Measurements from ENCODE around the gene GRIFIN.

The GRIFIN gene, protein sequence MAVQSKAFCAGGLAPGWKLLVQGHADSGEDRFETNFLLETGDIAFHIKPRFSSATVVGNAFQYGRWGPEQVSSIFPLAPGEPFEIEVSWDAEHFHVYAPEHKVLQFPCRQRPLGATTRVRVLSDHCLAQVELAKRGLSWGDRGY

DNA sequence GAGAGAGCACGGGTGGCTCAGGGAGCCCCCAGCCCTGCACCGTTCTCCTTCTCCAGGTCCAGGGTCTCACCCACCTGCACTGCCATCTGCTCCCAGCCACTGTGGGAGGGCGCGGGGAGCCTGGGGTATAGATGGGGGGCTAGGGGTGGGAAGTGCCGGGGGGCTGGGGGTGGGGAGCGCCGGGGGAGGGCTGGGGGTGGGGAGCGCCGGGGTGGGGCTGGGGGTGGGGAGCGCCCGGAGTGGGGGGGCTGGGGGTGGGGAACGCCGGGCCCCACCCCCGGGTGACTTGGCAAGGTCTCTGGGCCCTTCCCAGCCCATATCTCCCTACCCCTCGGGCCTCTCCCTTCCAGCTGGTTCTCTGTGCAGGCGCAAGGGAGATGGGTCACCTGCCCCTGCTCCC, at the start of gene GRIFIN:
GRIFIN (minus strand) TSS at position 101 of the 400 bp plus-strand sequence; CDS start at position 86, 15 bp downstream.
- DNase-seq (ENCODE audit: low read depth, low spot score) = no peak

DNA sequence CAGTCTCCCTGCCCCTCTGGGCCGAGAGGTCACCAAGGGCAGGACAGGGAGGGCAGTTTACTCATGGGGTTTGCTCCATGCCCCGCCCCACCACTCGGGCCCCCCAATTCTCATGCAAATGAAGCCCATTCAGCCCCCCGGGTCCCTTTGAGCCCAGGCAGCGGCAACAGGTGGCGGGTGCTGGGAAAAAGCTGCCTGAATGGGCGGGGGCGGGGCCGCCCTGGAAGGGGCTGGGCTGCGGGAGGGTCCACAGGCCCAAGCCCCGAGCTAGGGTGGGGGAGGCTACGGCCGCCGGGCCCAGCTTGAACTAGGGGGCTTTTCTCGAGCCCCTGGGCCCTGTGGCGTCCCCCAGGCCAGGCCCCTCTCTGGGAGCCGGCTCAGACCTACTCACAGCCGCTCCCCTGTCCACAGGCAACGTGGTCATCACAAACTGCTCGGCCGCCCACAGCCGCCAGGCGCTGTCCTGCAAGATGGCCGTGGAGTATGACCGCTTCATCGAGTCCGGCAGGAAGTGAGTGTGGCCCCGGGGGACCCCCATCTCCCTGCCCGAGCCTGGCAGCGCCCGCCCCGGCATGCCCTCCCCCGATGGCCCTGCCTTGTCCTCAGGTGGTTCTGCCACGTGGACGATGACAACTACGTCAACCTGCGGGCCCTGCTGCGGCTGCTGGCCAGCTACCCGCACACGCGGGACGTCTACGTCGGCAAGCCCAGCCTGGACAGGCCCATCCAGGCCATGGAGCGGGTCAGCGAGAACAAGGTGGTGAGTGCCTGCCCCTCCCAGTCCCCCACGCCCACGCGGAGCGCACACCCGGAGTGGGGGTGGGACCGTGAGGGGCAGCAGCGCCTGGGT, 48.8 kb upstream of the GRIFIN start:
- DNase-seq (ENCODE audit: low read depth, low spot score) = no peak

DNA sequence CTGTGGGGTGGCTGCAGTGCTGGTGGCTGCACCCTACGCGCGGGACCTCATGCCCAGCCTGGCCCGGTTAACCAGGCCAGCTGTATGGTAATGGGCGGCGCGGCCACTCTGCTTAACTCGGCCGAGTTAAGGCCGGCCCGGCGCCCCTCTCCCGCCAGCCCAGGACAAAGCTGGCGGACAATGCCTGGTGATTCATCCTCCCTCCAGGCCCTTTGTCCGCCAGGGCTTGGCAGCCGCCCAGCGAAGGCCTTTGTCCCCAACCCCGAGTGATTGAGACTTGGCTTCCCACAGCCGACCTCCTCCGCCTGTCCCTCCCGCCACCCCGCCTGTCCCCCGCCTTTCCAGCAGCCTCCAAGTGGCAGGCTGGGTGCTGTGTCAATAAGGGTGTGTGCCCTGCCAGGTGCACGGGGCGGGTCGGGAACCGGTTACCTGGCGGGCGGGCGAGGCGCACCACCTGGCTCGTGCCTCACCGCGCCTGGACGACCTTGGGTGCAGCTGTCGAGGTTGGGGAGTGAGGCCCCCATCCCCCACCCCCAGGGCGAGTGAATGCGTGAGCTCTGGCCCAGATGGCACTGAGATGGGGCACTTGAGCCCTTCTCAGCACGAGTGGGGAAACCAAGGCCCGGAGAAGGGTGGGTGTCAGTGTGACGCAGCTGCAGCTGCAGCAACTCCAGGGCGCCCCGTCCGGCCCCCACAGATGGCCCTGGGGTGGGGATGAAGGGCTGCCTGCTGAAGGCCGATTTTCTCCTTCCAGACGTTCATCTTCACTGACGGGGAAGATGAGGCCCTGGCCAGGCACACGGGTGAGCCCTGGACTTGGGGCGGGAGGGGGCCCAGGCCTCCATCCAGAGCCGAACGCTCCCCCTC, 48.0 kb upstream of the GRIFIN start:
- DNase-seq (ENCODE audit: low read depth, low spot score) = peak; percentile 92

DNA sequence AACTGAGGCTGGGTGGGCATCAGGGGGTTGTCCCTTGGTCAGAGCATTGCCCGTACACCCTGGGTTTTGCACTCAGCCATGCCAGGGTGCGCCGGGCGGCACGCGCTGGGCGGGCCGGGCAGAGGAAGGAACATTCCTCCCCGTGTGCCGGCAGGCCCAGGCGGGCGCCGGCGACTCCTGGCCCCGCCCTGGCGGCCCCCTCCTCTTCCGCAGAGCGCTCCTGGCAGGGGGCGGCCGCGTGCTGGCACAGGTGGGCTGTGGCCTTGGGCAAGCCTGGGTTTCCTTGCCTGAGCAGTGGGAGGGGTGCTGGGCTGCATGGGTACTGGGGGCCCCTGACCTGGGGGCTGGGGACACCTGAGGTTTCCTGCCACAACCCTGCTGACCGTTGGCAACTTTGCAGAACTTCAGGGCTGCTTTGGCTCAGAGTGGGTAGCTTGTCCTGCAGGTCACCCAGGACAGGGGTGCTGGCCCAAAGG, 47.3 kb upstream of the GRIFIN start:
- DNase-seq (ENCODE audit: low read depth, low spot score) = peak; percentile 71

DNA sequence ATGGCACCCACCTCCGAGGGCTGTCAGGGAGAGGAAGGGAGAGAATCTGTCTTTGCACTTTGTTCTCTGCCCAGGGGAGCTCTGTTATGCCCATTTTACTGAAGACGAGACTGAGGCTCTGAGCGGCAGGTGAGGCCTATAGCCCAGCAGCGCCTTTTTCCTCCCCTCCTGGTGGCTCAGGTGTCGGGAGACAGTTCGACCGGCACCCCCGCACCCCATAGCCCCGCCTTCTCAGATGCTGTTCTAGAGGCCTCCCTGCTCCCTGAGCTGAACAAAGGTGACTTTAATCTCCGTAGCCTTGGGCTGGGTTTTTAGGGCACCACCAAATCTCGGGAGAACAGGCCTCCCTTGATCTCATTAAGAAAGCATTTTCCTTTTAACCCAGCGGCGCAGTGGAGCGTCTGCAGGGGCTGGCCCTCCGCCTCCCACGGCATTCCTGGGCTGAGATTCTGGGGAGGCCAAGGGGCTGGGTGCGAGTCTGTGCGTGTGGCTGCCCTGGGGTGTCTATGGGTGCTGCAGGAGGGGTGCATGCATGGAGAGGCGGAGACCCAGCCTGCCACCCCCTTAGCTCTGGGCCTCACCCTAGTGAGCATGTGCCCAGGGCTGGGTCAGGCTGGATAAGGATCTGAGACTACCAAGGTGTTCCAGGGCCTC, 46.7 kb upstream of the GRIFIN start:
- DNase-seq (ENCODE audit: low read depth, low spot score) = peak; percentile 88

DNA sequence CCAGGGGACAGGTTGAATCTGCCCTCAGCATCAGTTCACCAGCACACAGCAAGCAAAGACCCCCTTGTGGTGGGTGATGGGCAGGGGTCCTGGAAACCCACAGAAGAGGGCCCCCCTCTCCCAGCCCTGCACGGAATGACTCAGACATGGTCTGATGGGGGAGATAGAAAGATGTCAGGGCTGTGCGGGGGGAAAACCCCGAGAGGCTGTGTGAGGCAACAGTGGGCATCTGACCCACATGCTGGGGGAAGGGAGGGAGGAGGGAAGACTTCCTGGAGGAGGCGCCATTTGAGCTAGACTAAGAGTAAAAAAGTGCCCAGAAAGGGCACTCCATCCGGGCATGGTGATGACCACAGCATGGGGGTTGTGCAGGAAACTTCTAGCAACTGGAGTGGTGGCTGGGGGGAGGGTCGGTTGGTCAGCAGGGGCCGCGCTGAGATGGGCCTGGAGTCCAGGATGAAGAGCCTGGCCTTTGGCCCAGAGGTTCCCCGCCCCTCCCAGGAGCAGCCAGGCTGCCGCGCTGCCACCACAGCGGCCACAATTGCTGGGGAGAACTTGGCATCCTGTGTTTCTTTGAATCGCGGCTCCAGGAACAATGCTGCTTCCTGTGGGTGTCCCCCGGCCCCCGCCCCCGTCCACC, 45.9 kb upstream of the GRIFIN start:
- DNase-seq (ENCODE audit: low read depth, low spot score) = peak; percentile 57

DNA sequence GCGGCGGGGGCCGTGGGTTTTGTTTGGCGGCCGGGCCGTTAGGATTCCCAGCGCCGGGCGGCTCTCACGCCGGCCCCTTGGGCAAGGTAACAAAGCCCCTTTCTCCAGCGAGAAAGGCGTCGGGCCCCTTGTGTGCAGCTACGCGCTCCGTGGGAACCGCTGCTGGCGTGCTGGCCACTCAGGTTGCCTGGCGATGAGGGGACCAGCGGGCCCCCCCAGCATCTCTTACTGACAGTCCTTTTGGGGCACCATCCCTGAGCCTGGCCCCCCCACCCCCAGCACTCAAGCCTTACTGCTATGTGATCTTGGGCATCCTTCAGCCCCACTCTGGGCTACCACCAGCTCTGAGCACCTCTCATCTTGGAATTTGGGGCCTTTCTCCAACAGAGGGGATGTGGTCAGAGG, 45.1 kb upstream of the GRIFIN start:
- peak; percentile 47 for DNase-seq (ENCODE audit: low read depth, low spot score)

DNA sequence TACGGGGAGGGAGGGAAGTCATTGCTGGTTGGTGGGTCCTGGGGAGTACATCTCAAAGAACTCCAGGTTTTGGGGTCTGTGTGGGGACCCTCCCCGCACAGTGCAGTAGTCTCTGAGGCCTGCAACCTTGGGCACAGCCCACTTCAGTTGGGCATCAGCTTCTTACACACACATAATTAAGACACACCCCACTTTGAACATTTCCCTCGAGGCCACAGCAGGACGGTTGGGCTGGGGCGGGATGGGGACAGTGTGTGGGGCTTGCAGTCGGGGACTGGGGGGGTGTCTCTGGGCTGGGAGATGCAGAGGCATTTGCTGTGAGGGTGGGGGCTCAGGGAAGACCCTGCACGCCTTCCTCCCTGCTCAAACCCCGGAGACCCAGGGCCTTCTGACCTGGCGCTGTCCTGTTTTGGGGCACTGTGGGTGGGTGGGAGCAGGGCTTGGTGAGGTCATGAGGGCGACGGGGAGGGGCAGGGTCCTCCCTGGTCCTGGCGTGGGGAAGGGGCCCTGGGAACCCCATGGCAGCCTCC, 44.6 kb upstream of the GRIFIN start:
- peak; percentile 39 for DNase-seq (ENCODE audit: low read depth, low spot score)

DNA sequence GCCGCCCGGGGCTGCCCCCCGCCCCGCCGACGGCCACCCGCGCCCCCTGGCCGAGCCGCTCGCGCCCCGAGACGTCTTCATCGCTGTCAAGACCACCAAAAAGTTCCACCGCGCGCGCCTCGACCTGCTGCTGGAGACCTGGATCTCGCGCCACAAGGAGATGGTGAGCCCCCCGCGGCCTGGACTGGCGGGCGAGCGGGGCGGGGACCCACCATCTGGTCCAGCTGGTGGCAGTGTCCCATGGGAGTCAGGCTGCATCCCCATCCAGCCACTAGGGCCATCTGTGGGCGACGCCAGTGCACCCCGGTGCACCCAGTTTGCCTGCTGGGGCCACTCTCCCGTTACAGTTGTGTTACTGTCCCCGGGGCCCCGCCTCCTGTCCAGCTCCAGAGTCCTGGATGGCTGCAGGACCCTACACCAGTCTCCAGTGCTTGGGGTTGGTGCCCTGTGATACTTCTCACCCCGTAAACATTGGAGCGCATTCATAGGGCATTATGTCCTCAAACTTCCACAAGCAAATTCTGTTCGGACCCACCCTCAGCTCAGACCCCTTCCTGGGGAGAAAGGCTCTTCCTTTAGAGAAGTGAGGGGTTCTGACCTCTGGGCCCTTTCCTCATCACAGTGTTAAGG, 44.0 kb upstream of the GRIFIN start:
- DNase-seq (ENCODE audit: low read depth, low spot score) = peak; percentile 58

DNA sequence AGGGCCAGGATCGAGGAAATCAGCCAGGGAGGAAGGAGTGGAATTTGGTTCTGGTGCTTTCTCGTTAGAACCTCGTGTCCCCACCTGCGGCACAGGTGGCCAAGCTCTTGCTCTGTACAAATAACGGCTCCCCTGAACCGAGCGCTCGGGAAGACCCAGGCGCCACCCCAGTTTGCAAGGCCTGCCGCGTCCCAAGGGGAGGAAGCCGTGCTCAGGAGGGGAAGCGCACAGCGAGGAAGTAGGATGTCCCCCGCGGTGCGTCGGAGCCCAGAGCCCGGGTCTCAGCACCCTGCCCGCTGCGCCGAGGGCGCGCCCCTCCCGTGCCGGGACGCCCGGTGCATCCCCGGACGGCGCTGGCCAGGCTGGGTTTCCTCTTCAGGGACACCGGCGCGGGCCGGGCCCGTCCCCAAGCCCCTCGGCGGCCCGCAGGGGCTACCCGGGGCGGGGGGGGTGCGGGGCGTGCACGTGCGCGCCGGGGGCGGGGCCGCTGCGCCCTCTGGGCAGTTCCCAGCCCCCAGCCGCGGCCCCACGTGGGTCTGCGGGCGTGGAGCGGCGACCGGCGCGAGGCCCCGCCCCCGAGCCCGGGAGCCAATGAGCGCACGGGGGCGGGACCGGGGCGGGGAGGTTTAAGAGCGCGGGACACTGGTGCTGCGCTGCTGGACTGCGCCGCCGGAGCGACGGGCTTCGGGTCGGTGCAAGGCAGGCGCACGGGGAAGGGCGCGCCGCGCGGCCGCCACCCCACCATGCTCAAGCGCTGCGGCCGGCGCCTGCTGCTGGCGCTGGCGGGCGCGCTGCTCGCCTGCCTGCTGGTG, 43.1 kb upstream of the GRIFIN start, which contains the start of gene LFNG:
LFNG (plus strand) TSS at position 656 of the 812 bp plus-strand sequence; CDS start at position 744, 88 bp downstream.
- DNase-seq (ENCODE audit: low read depth, low spot score) = peak; percentile 97

DNA sequence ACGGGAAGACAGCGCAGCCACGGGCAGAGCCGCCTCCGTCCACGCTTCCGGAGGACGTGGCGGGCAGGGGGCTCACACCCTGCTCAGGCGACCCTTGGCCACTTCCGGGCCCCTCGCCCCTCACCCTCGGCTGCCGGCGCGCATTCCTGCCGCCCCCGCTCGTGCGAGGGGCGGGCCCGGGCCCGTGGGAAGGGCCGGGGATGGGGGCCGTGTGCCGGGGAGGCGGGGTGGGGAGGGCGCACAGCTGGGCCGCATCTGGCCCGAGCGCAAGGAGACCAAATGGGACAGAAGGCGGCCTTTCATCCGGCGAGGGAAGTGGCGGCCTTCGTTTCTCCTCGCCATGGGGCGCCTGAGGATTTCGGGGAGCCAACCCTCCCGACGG, 42.5 kb upstream of the GRIFIN start:
- no peak for DNase-seq (ENCODE audit: low read depth, low spot score)

DNA sequence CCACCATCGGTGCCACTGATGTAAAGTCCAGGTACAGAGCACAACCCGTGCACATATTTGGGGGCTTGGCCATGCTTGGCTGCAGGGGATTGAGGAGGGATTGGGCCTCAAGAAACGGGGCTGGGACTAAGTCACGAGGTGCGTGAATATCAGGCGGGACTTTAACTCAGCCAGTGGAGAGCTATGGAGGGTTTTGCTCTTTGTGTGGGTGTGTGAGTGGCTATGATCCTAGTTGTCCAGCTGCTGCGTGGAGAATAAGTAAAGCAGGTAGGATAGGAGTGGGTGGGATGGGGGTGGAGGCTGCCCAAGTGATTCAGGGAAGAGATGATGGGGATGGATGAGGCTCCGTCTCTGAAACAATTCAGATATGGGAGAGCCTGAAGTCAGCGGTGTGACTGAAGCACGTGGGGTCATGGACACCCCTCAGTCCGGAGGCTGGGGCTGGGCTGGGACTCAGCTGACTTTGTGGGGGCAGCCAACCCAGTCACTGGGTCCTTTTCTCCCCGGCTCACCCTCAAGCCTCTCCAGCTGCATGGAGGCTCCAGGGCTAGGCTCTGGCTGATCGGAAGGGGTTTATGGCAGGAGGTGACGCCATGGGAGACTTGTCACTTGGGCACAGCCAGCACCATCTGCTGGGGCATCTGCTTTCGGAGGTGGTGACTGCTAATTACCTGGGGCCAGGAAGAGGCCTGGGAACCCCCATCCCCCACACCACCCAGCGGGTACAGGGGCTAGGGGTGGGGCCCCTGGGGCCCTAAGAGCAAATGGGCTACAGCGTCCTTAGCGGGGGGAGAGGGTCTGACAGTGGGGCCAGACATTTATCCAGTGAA, 41.7 kb upstream of the GRIFIN start:
- DNase-seq (ENCODE audit: low read depth, low spot score) = peak; percentile 51

DNA sequence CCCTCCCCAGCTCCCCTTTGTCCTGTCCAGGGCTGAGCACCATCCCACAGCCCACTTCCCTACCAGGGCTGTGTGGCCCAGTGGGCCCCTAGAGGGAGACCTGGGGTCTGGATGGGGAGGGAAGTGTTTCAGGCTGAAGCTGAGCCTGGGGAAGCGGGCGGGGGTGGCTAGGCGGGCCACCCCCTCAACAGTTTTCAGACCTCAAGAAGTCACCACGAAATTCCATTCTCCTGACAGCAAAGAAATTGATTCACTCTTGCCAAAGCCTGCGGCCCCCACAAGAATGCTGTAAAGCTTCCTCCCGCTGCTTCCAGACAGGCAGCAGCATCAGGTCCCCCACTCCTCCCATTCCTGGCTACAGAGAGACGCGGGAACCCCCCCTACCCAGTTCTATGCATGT, 40.8 kb upstream of the GRIFIN start:
- DNase-seq (ENCODE audit: low read depth, low spot score) = peak; percentile 97

DNA sequence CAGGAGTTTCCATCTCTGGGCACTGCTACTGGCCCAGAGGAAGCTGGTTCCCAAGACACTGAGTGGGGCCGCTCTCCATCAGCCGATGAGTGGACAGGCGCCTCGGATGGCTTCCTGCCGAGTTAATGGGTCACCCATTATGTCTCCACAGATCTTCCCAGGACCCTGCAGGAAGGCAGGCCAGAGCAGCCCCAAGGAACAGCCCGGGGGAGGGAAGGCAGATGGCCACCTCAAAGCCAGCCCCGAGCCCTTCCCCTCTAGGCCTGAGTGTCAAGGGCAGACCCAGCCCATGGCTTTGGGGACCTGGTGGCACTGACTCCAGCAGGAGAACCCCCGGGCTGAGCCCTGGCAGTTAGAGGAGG, 40.0 kb upstream of the GRIFIN start:
- no peak for DNase-seq (ENCODE audit: low read depth, low spot score)

DNA sequence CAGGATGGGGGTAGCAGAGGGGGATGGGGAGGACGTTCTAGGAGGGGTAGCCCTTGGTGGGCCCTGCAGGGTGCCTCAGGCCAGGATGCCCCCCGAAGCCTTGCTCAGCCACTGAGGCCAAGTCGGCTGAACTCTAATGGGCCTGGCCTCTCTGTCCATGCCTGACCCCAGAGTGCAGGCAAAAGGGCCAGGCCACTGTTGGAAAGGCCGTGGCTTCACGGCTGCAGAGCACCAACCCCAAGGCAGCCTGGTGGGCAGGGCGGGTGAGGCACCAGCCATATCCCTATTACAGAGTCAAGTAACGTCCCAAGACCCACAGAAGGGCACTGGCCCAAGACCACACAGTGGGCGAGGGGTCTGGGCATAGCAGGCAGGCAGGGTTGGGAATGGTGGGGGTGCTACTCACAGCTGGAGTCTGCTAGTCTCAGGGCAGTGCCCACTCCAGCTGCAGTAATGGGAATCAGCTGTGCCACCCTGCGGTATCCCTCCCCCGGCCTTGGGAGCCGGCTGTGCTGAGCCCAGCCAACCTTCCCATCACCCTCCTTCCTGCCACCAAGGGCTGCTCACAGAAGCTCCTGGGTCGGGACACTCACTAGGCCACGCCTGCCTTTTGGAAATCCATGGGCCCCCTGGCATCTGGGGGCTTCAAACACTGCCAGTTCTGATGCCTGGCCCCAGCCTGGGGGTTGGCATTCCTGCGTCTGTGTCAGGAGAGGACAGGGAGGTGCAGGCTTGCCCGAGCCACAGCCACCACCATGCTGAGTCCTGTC, 39.4 kb upstream of the GRIFIN start:
- DNase-seq (ENCODE audit: low read depth, low spot score) = no peak

DNA sequence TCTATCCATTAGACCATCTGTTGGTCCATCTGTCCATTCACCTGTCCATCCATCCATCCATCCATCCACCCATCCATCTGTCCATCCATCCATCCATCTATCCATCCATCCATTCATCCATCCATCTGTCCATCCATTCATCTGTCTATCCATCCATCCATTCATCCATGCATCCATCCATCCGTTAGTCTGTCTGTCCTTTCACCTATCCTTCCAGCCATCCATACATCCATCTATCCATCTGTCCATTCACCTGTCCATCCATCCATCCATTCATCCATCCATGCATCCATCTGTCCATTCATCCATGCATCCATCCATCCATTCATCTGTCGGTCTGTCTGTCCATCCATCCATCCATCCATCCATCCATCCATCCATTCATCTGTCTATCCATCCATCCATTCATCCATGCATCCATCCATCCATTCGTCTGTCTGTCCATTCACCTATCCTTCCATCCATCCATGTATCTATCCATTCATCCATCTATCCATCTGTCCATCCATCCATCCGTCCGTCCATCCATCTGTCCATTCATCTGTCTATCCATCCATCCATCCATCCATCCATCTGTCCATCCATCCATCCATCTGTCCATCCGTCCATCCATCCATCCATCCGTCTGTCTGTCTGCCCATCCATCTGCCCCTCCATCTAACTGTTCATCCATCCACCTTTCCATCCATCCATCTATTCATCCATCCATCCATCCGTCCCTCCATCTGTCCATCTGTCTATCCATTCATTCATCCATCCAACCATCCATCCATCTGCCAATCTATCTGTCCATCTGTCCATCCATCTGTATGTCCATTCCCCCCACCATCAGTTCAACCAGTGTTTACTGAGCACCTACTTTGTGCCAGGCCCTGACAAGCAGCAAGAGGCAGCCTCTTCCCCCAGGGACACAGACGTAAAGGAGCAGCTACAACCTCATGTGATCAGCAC, 38.5 kb upstream of the GRIFIN start:
- DNase-seq (ENCODE audit: low read depth, low spot score) = no peak

DNA sequence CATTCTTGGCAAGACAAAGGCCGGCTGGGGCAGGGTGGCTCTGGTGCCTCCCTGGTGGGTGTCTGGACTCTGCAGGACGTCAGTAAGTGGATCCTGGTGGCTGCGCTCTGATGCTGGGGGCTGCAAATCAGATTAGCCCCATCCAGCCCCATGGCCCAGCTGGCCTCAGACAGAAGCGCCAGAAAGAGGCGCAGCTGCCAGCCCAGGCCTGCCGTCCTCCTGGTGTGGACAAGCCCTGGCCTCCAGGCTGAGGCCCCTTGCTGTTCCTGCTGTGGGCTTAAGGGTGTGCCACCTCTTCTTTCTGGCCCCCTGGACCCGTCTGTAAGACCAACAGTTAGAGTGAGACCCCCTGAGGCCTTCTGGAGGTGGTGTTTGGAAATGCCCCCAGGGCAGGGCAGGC, 37.5 kb upstream of the GRIFIN start:
- DNase-seq (ENCODE audit: low read depth, low spot score) = no peak

Measured in astrocyte of the hippocampus (primary cell).